Vagina (tissue), 2 donors: ENCODE data around the gene CDK6. TPM values are rescaled to one million over a fixed set of nuclear protein-coding genes. Genes with fewer than 3 reads are reported as not detected.

Experiments used
- DNase-seq, 2 donors: peaks; one replicate each; pipeline ENCODE4 v3.0.0-alpha.2; 2017; ENCODE audit errors: extremely low spot score in 2 of 2
- H3K27ac ChIP-seq: fragments of 200-600 bp; sonication (generic); one replicate; pipeline ENCODE4 v1.5.1; 2019
- H3K27me3 ChIP-seq: fragments of 200-600 bp; sonication (generic); one replicate; pipeline ENCODE4 v1.5.1; 2019
- H3K36me3 ChIP-seq, 2 donors: fragments of 200-600 bp; sonication (generic); one replicate each; pipeline ENCODE4 v1.5.1; 2017 to 2019
- H3K4me1 ChIP-seq: fragments of 200-600 bp; sonication (generic); one replicate; pipeline ENCODE4 v1.5.1; 2019
- H3K4me3 ChIP-seq, 2 donors: fragments of 200-600 bp; sonication (generic); 1 replicate in 1 of 2; 2 replicates in 1 of 2; pipeline ENCODE4 v1.5.1; 2016 to 2019
- H3K9me3 ChIP-seq: fragments of 200-600 bp; sonication (generic); one replicate; pipeline ENCODE4 v1.5.1; 2019
- CTCF ChIP-seq, 3 experiments: fragments of 450-650 bp in 2 of 3; fragments of 200-600 bp in 1 of 3; sonication (generic) in 1 of 3; IDR thresholded peaks; one replicate each; pipeline ENCODE4 v1.5.1; 2017 to 2019; ENCODE audit warnings: antibody characterized with exemption in 3 of 3, mild to moderate bottlenecking in 2 of 3, moderate library complexity in 2 of 3
- POLR2A ChIP-seq, 2 donors: fragments of 450-650 bp; IDR thresholded peaks; one replicate each; pipeline ENCODE4 v1.6.1; 2017; ENCODE audit warnings: antibody characterized with exemption in 2 of 2, mild to moderate bottlenecking in 2 of 2, moderate library complexity in 2 of 2
- POLR2AphosphoS5 ChIP-seq, 2 donors: sonication (generic); formaldehyde crosslinking; IDR thresholded peaks; one replicate each; pipeline ENCODE4 v1.9.0; 2017; ENCODE audit warnings: antibody characterized with exemption in 2 of 2, mild to moderate bottlenecking in 2 of 2, low read depth in 1 of 2; ENCODE audit not compliant: insufficient read depth in 1 of 2
- intact Hi-C: fragments of 100-400 bp; cut with DNase I; formaldehyde crosslinking; loops from one replicate; pipeline ENCODE4 v1.15.1; 2023
- total RNA-seq: library from RNA; depleted of rRNA; stranded (reverse); fragments of >200 nt; gene quantifications from one replicate; pipeline ENCODE4 v1.2.3, GENCODE V29; 2016

Gene CDK6
- total RNA-seq, 1 donor from 2014 or later: 20.6 TPM

GRCh38 chr7:92783260-92784201 lies 52.8 kb downstream of the CDK6 start:
- H3K4me1 ChIP-seq: peaks cover 45% of the 10 kb centered on the region
- TF ChIP-seq POLR2AphosphoS5 (IDR thresholded peaks at IDR 0.05; ENCODE audit: insufficient read depth in 1 of 2, low read depth in 1 of 2): no peak
- no peak for TF ChIP-seq CTCF (IDR thresholded peaks at IDR 0.05)
- no peak for TF ChIP-seq POLR2A (IDR thresholded peaks at IDR 0.05)
- intact Hi-C loops: no loop called here
- H3K9me3 ChIP-seq: no peaks in the 10 kb centered on the region
- DNase-seq: no peak
- no peaks in the 10 kb centered on the region for H3K27me3 ChIP-seq
- H3K27ac ChIP-seq: no peak overlapping the region
- H3K36me3 ChIP-seq: no peaks in the 10 kb centered on the region
- no peak overlapping the region for H3K4me3 ChIP-seq

- no peaks in the 10 kb centered on the region for H3K36me3 ChIP-seq
Measured at GRCh38 chr7:92782855-92783254, 53.5 kb downstream of the CDK6 start.

GRCh38 chr7:92782236-92782635 lies 54.1 kb downstream of the CDK6 start:
- H3K27ac ChIP-seq: no peak overlapping the region
- no peaks in the 10 kb centered on the region for H3K36me3 ChIP-seq
- H3K4me1 ChIP-seq: peaks cover 48% of the 10 kb centered on the region
- TF ChIP-seq POLR2A (IDR thresholded peaks at IDR 0.05): no peak
- no peak for TF ChIP-seq POLR2AphosphoS5 (IDR thresholded peaks at IDR 0.05; ENCODE audit: insufficient read depth in 1 of 2, low read depth in 1 of 2)
- TF ChIP-seq CTCF (IDR thresholded peaks at IDR 0.05): no peak
- intact Hi-C loops: no loop called here
- H3K4me3 ChIP-seq: no peak overlapping the region
- no peaks in the 10 kb centered on the region for H3K9me3 ChIP-seq
- no peaks in the 10 kb centered on the region for H3K27me3 ChIP-seq
- no peak for DNase-seq

More at GRCh38 chr7:92782855-92783254, 53.5 kb downstream of the CDK6 start:
- TF ChIP-seq POLR2AphosphoS5 (IDR thresholded peaks at IDR 0.05; ENCODE audit: insufficient read depth in 1 of 2, low read depth in 1 of 2) (no peak), POLR2A (IDR thresholded peaks at IDR 0.05) (no peak), CTCF (IDR thresholded peaks at IDR 0.05) (no peak)
- Histone ChIP-seq H3K4me1 (peaks cover 48% of the 10 kb centered on the region), H3K9me3 (no peaks in the 10 kb centered on the region), H3K4me3 (no peak overlapping the region), H3K27me3 (no peaks in the 10 kb centered on the region), H3K27ac (no peak overlapping the region)
- intact Hi-C loops: no loop called here
- DNase-seq: no peak

GRCh38 chr7:92781117-92781720 lies 55.2 kb downstream of the CDK6 start:
- intact Hi-C loops: no loop called here
- no peaks in the 10 kb centered on the region for H3K9me3 ChIP-seq
- H3K27ac ChIP-seq: no peak overlapping the region
- DNase-seq: no peak
- no peak overlapping the region for H3K4me3 ChIP-seq
- no peaks in the 10 kb centered on the region for H3K36me3 ChIP-seq
- TF ChIP-seq POLR2A (IDR thresholded peaks at IDR 0.05) (no peak), POLR2AphosphoS5 (IDR thresholded peaks at IDR 0.05; ENCODE audit: insufficient read depth in 1 of 2, low read depth in 1 of 2) (peak in 1 of 2 donors; percentile 62)
- no peaks in the 10 kb centered on the region for H3K27me3 ChIP-seq
- peaks cover 46% of the 10 kb centered on the region for H3K4me1 ChIP-seq

GRCh38 chr7:92778972-92779371 lies 57.4 kb downstream of the CDK6 start:
- DNase-seq: no peak

More at GRCh38 chr7:92778972-92779371, 57.4 kb downstream of the CDK6 start:
- intact Hi-C loops: no loop called here
- Histone ChIP-seq H3K36me3 (no peaks in the 10 kb centered on the region), H3K4me1 (peaks cover 36% of the 10 kb centered on the region), H3K9me3 (no peaks in the 10 kb centered on the region), H3K4me3 (no peak overlapping the region), H3K27ac (no peak overlapping the region), H3K27me3 (no peaks in the 10 kb centered on the region)
- TF ChIP-seq CTCF (IDR thresholded peaks at IDR 0.05) (no peak), POLR2A (IDR thresholded peaks at IDR 0.05) (no peak), POLR2AphosphoS5 (IDR thresholded peaks at IDR 0.05; ENCODE audit: insufficient read depth in 1 of 2, low read depth in 1 of 2) (no peak)
